GM19043 (cell line): ENCODE measurements around the gene PTPRE.

Source experiments
- ATAC-seq: cut with Tn5 transposase; IDR thresholded peaks from one replicate; pipeline ENCODE4 v1.9.1; 2021; ENCODE audit warnings: low read depth; ENCODE audit not compliant: unreplicated experiment

Gene PTPRE

GRCh38 chr10:127907411-127908105 lies 655 bp downstream of the PTPRE start:
- ATAC-seq: no peak

- ATAC-seq: no peak
Measured at GRCh38 chr10:127908106-127908958, 1.4 kb downstream of the PTPRE start.

- no peak for ATAC-seq
Measured at GRCh38 chr10:127908959-127909267, 2.0 kb downstream of the PTPRE start.

- no peak for ATAC-seq
Measured at GRCh38 chr10:127909716-127910463, 3.0 kb downstream of the PTPRE start.

GRCh38 chr10:127910464-127910770 lies 3.5 kb downstream of the PTPRE start:
- no peak for ATAC-seq

GRCh38 chr10:127911218-127911866 lies 4.4 kb downstream of the PTPRE start:
- no peak for ATAC-seq

GRCh38 chr10:127911867-127912257 lies 5.0 kb downstream of the PTPRE start:
- no peak for ATAC-seq

- no peak for ATAC-seq
Measured at GRCh38 chr10:127912607-127913367, 5.9 kb downstream of the PTPRE start.

- no peak for ATAC-seq
Measured at GRCh38 chr10:127913368-127913759, 6.5 kb downstream of the PTPRE start.

GRCh38 chr10:127915324-127915723 lies 8.4 kb downstream of the PTPRE start:
- no peak for ATAC-seq

GRCh38 chr10:127916826-127917225 lies 9.9 kb downstream of the PTPRE start:
- ATAC-seq: no peak

- no peak for ATAC-seq
Measured at GRCh38 chr10:127918572-127918971, 11.7 kb downstream of the PTPRE start.

- ATAC-seq: no peak
Measured at GRCh38 chr10:127919418-127920271, 12.7 kb downstream of the PTPRE start.

- ATAC-seq: no peak
Measured at GRCh38 chr10:127920306-127921074, 13.6 kb downstream of the PTPRE start.

GRCh38 chr10:127921075-127921752 lies 14.3 kb downstream of the PTPRE start:
- ATAC-seq: no peak

GRCh38 chr10:127921753-127922145 lies 14.8 kb downstream of the PTPRE start:
- no peak for ATAC-seq

- ATAC-seq: no peak
Measured at GRCh38 chr10:127922206-127922605, 15.3 kb downstream of the PTPRE start.

- no peak for ATAC-seq
Measured at GRCh38 chr10:127922675-127923366, 15.9 kb downstream of the PTPRE start.
